Measurements from ENCODE around the gene MATR3.

GRCh38 chr5:139272471-139273321, 20.8 kb upstream of the MATR3 start:
- TF ChIP-seq EZH2phosphoT487 (IDR thresholded peaks at IDR 0.05; ENCODE audit: borderline replicate concordance, low read length): no peak
- TF ChIP-seq, protein P1, sequence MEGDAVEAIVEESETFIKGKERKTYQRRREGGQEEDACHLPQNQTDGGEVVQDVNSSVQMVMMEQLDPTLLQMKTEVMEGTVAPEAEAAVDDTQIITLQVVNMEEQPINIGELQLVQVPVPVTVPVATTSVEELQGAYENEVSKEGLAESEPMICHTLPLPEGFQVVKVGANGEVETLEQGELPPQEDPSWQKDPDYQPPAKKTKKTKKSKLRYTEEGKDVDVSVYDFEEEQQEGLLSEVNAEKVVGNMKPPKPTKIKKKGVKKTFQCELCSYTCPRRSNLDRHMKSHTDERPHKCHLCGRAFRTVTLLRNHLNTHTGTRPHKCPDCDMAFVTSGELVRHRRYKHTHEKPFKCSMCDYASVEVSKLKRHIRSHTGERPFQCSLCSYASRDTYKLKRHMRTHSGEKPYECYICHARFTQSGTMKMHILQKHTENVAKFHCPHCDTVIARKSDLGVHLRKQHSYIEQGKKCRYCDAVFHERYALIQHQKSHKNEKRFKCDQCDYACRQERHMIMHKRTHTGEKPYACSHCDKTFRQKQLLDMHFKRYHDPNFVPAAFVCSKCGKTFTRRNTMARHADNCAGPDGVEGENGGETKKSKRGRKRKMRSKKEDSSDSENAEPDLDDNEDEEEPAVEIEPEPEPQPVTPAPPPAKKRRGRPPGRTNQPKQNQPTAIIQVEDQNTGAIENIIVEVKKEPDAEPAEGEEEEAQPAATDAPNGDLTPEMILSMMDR (IDR thresholded peaks at IDR 0.05; ENCODE audit: low read depth, low read length, poor library complexity, severe bottlenecking): no peak

Measured in DOHH2 (cell line).